SK-N-SH treated with all-trans-retinoic acid at 6 μM for 48 hours (cell line): Measurements from ENCODE around the gene DYSF.

Experiments used
- CREB5 ChIP-seq: fragments of 250-450 bp; sonication (Bioruptor Pico); IDR thresholded peaks from 2 replicates; pipeline ENCODE4 v1.5.1; 2020; ENCODE audit warnings: low read depth, mild to moderate bottlenecking, moderate library complexity
- CSDC2 ChIP-seq: fragments of 250-450 bp; sonication (Bioruptor Pico); IDR thresholded peaks from 2 replicates; pipeline ENCODE4 v1.5.0; 2020; ENCODE audit warnings: mild to moderate bottlenecking, moderate library complexity
- GLIS3 ChIP-seq: fragments of 250-450 bp; sonication (Bioruptor Pico); IDR thresholded peaks from 2 replicates; pipeline ENCODE4 v1.5.0; 2020; ENCODE audit warnings: mild to moderate bottlenecking, moderate library complexity
- PPARA ChIP-seq: fragments of 250-450 bp; sonication (Bioruptor Pico); IDR thresholded peaks from 2 replicates; pipeline ENCODE4 v1.5.0; 2020; ENCODE audit warnings: mild to moderate bottlenecking, borderline replicate concordance
- SNAI2 ChIP-seq: fragments of 250-450 bp; sonication (Bioruptor Pico); IDR thresholded peaks from 2 replicates; pipeline ENCODE4 v1.5.0; 2020; ENCODE audit warnings: mild to moderate bottlenecking, moderate library complexity
- TCF4 ChIP-seq: fragments of 250-450 bp; sonication (Bioruptor Pico); IDR thresholded peaks from 2 replicates; pipeline ENCODE4 v1.8.0; 2021; ENCODE audit warnings: mild to moderate bottlenecking, moderate library complexity, borderline replicate concordance
- ZFP30 ChIP-seq: fragments of 450-650 bp; formaldehyde crosslinking; IDR thresholded peaks from 2 replicates; pipeline ENCODE4 v1.5.0; 2022; ENCODE audit warnings: mild to moderate bottlenecking, moderate library complexity
- ZNF565 ChIP-seq: fragments of 450-650 bp; formaldehyde crosslinking; conservative IDR thresholded peaks from 2 replicates; pipeline ENCODE4 v1.5.0; 2020; ENCODE audit warnings: low read depth, mild to moderate bottlenecking, moderate library complexity

DNA sequence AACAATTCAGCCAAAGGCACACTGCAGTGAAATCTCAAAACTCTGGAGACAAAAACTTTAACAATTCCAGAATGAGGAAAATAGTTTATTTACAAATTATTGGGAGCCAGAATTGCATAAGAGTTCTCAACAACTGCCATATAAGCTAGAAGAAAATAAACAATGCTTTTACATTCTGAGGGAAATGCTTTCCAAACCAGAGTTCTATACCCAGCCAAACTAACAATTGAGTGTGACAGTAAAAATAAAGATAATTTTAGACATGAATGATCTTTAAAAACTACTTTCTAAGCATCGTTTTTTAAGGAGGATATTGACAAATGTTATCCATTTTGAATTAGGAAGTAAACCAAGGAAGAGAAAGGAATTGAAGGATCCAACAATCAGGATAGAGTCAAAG is 271.4 kb downstream of the DYSF start:
- TF ChIP-seq CREB5 (CRISPR knock-in tag) = no peak
- TF ChIP-seq ZNF565 (CRISPR knock-in tag) = no peak
- TF ChIP-seq TCF4 (CRISPR knock-in tag) = no peak
- no peak for TF ChIP-seq CSDC2
- TF ChIP-seq GLIS3 (CRISPR knock-in tag) = no peak
- TF ChIP-seq ZFP30 = no peak
- TF ChIP-seq SNAI2 (CRISPR knock-in tag) = no peak
- TF ChIP-seq PPARA (CRISPR knock-in tag) = no peak
